Panc1 (cell line): Measurements from ENCODE around the gene MYO18B. TPM values are rescaled to one million over a fixed set of nuclear protein-coding genes. Genes with fewer than 3 reads are reported as not detected.

Source experiments
- ATAC-seq: fragments of 200-7000 bp; cut with Tn5 transposase; 2 replicates; pipeline ENCODE4 v1.9.1; 2020; ENCODE audit warnings: mild to moderate bottlenecking, moderate library complexity
- BruUV-seq: library from RNA; stranded (reverse); fragments of 400-500 nt; replicated peaks from 2 replicates; lab custom pipeline; 2021; lab: Mats Ljungman, UMichigan
- CTCF ChIA-PET: fragments of 300-600 bp; sonication (Branson Sonifier 250); formaldehyde crosslinking; loops from one replicate; lab custom pipeline; 2022; ENCODE audit warnings: antibody characterized with exemption; lab: Charles Lee
- POLR2A ChIA-PET: fragments of 300-600 bp; sonication (Branson Sonifier 250); formaldehyde crosslinking; loops from one replicate; lab custom pipeline; 2022; ENCODE audit warnings: antibody characterized with exemption; lab: Charles Lee
- DNase-seq: peaks from one replicate; pipeline ENCODE4 v3.0.0-alpha.2; 2010; ENCODE audit warnings: low read depth, low spot score
- H3K27ac ChIP-seq: 2 replicates; pipeline ENCODE4 v1.5.1; 2011; ENCODE audit warnings: mild to moderate bottlenecking, low read length, inconsistent platforms
- H3K27me3 ChIP-seq: fragments of 200-500 bp; sonication (Bioruptor generic); 2 replicates; pipeline ENCODE4 v1.6.0; 2014; ENCODE audit warnings: low read length, inconsistent platforms; ENCODE audit not compliant: control insufficient read depth, insufficient read depth
- H3K36me3 ChIP-seq: fragments of 200-500 bp; sonication (Bioruptor generic); 2 replicates; pipeline ENCODE4 v1.5.1; 2014; ENCODE audit warnings: inconsistent platforms, mild to moderate bottlenecking, low read length, moderate library complexity; ENCODE audit not compliant: control insufficient read depth, insufficient read depth
- H3K4me1 ChIP-seq: 2 replicates; pipeline ENCODE4 v1.5.1; 2011; ENCODE audit warnings: inconsistent platforms, mild to moderate bottlenecking, low read length, moderate library complexity; ENCODE audit not compliant: control insufficient read depth, insufficient read depth
- H3K4me3 ChIP-seq, 2 experiments: 2 replicates each; pipeline ENCODE4 v1.5.1; 2011 to 2012; ENCODE audit warnings: low read depth in 2 of 2, low read length in 2 of 2, mild to moderate bottlenecking in 2 of 2, inconsistent platforms in 1 of 2, moderate library complexity in 1 of 2
- H3K9me3 ChIP-seq: fragments of 200-500 bp; sonication (Bioruptor generic); 2 replicates; pipeline ENCODE4 v1.5.1; 2014; ENCODE audit warnings: low read depth, mild to moderate bottlenecking, inconsistent platforms, low read length, moderate library complexity; ENCODE audit not compliant: control insufficient read depth, insufficient read depth
- CTCF ChIP-seq: fragments of 450-650 bp; IDR thresholded peaks from 2 replicates; pipeline ENCODE4 v1.5.1; 2017; ENCODE audit warnings: mild to moderate bottlenecking
- POLR2AphosphoS5 ChIP-seq: IDR thresholded peaks from 2 replicates; pipeline ENCODE4 v1.6.1; 2012; ENCODE audit warnings: mild to moderate bottlenecking, low read depth, low read length, moderate library complexity
- REST ChIP-seq, 2 experiments: IDR thresholded peaks; 2 replicates each; pipeline ENCODE4 v1.6.1; 2011 to 2012; ENCODE audit warnings: low read depth in 2 of 2, control low read depth in 1 of 2, low read length in 1 of 2, mild to moderate bottlenecking in 1 of 2, moderate library complexity in 1 of 2; ENCODE audit not compliant: insufficient read depth in 1 of 2
- SIN3A ChIP-seq: IDR thresholded peaks from 2 replicates; pipeline ENCODE4 v1.6.1; 2012; ENCODE audit warnings: low read depth, mild to moderate bottlenecking, low read length, moderate library complexity, borderline replicate concordance; ENCODE audit not compliant: insufficient read depth
- TCF7L2 ChIP-seq: IDR thresholded peaks from 2 replicates; pipeline ENCODE4 v1.6.1; 2011; ENCODE audit warnings: mild to moderate bottlenecking, low read depth, low read length, inconsistent platforms
- in situ Hi-C: cut with HindIII; loops from 2 replicates; pipeline ENCODE4 v1.10.0; 2016; ENCODE audit warnings: low sequenced_read_pairs, low pct_unique_long_range_greater_than_20kb
- intact Hi-C: fragments of 100-400 bp; cut with micrococcal nuclease; formaldehyde crosslinking; loops from one replicate; pipeline ENCODE4 v1.10.0; 2022; ENCODE audit not compliant: unreplicated experiment
- total RNA-seq: library from RNA; stranded (reverse); gene quantifications from one replicate; pipeline ENCODE4 v1.2.1, GENCODE V29; 2021; ENCODE audit not compliant: unreplicated experiment

The MYO18B gene
- total RNA-seq, 1 experiment from 2014 or later = not detected

DNA sequence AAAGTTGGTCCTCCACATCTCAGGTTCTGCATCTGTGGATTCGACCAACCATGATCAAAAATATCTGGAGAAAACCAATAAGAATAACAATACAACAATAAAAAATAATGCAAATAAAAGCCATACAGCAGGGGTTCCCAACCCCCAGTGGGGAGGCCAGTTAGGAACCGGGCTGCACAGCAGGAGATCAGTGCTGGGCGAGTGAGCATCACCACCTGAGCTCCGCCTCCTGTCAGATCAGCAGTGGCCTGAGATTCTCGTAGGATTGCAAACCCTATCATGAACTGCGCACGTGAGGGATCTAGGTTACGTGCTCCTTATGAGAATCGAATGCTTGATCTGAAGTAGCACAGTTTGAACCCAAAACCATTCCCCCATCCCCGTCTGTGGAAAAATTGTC is 25.4 kb upstream of the MYO18B start:
- CTCF ChIA-PET = no interaction called here

DNA sequence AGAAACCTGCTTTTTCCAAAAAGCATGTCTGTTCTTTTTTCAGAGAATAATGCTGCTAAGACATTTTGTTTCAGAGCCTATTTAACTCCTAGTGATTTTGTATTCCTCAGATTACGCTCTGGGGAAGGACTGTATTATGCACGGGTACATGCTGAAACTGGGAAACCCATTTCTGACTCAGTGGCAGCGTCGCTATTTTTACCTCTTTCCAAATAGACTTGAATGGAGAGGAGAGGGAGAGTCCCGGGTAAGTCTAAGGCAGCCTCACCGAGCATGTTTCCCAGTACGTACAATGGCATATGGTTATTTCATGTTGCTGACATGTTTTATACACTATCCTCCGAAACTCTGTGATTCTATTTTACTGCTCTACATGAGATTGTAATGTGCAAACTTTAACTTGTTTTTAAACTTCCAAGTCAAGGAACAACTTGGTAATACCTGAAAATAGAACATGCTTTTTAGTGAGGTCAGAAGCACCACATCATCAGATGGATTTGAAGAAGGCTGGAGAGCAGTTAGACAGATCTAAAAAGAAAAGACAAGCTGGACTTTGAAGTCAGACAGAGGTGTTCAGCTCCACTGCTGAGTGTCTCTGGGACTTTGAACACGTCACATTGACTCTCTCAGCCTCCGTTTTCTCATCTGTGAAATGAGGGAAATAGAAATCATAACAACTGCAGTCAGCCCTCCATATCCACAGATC is 23.7 kb upstream of the MYO18B start:
- no peak for DNase-seq
- ChIA-PET POLR2A (no interaction called here), CTCF (no interaction called here)
- ATAC-seq = no peak
- no peaks in the 10 kb centered on the region for H3K4me1 ChIP-seq
- no peak overlapping the region for H3K27ac ChIP-seq
- intact Hi-C loops (no loop called here), in situ Hi-C loops (no loop called here)
- H3K4me3 ChIP-seq = no peak overlapping the region
- no peak for TF ChIP-seq CTCF
- no peak for TF ChIP-seq POLR2AphosphoS5
- TF ChIP-seq SIN3A = no peak
- no peak for TF ChIP-seq REST (IDR thresholded peaks at IDR 0.05; ENCODE audit: insufficient read depth in 1 of 2, low read depth in 2 of 2, low read length in 1 of 2)
- no peak for TF ChIP-seq TCF7L2
- no peaks in the 10 kb centered on the region for H3K36me3 ChIP-seq
- no TSS peak for BruUV-seq
- no peaks in the 10 kb centered on the region for H3K27me3 ChIP-seq
- H3K9me3 ChIP-seq = no peaks in the 10 kb centered on the region

More for the DNA sequence above, 25.4 kb upstream of the MYO18B start:
- intact Hi-C loops (no loop called here), in situ Hi-C loops (no loop called here)
- Histone ChIP-seq H3K27ac (no peak overlapping the region), H3K4me3 (no peak overlapping the region), H3K4me1 (no peaks in the 10 kb centered on the region), H3K9me3 (no peaks in the 10 kb centered on the region), H3K27me3 (no peaks in the 10 kb centered on the region), H3K36me3 (no peaks in the 10 kb centered on the region)
- DNase-seq (no peak), ATAC-seq (no peak)
- TF ChIP-seq POLR2AphosphoS5 (no peak), REST (IDR thresholded peaks at IDR 0.05; ENCODE audit: insufficient read depth in 1 of 2, low read depth in 2 of 2, low read length in 1 of 2) (no peak), CTCF (no peak), TCF7L2 (no peak), SIN3A (no peak)
- POLR2A ChIA-PET = no interaction called here
- BruUV-seq = no TSS peak
